Measurements from ENCODE around the gene VPS35L.

- no peak for TF ChIP-seq CTCF (IDR thresholded peaks at IDR 0.05; ENCODE audit: poor library complexity)
- TF ChIP-seq EZH2 (IDR thresholded peaks at IDR 0.05; ENCODE audit: borderline replicate concordance): no peak
- no peak for TF ChIP-seq EZH2phosphoT487 (IDR thresholded peaks at IDR 0.05; ENCODE audit: low read depth, severe bottlenecking, unreplicated experiment)
Measured at GRCh38 chr16:19689342-19689741, 133.8 kb downstream of the VPS35L start.

All from hepatocyte (in vitro differentiated cells).